ENCODE measurements around the gene CENPN.

- TF ChIP-seq CTCF (IDR thresholded peaks at IDR 0.05) (no peak), POLR2A (IDR thresholded peaks at IDR 0.05) (no peak)
Observed at GRCh38 chr16:80976946-80977345, 30.1 kb upstream of the CENPN start.

Data from testis (tissue), 2 donors.